HEK293T (cell line): ENCODE results near the gene FAM24A.
"Not testable (repeated sequence)": the region's sequence is repeated elsewhere in the genome, so short reads cannot be mapped to it uniquely, and the experiment has no call there.

Experiments
- BHLHE40 ChIP-seq: fragments of 450-650 bp; IDR thresholded peaks from 2 replicates; pipeline ENCODE4 v1.6.1; 2016; ENCODE audit warnings: mild to moderate bottlenecking, moderate library complexity, borderline replicate concordance
- ELF4 ChIP-seq: fragments of 450-650 bp; IDR thresholded peaks from 2 replicates; pipeline ENCODE4 v1.6.1; 2017; ENCODE audit warnings: antibody characterized with exemption
- FOXM1 ChIP-seq: fragments of 450-650 bp; IDR thresholded peaks from 2 replicates; pipeline ENCODE4 v1.6.1; 2017; ENCODE audit warnings: mild to moderate bottlenecking, borderline replicate concordance
- NFRKB ChIP-seq: fragments of 450-650 bp; IDR thresholded peaks from 2 replicates; pipeline ENCODE4 v1.6.1; 2016; ENCODE audit warnings: mild to moderate bottlenecking, moderate library complexity
- PKNOX1 ChIP-seq: fragments of 450-650 bp; IDR thresholded peaks from 2 replicates; pipeline ENCODE4 v1.6.1; 2016

GRCh38 chr10:122871947-122872346 is 38.5 kb upstream of the FAM24A start:
- TF ChIP-seq BHLHE40, ELF4, PKNOX1, NFRKB, FOXM1: not testable (repeated sequence)
